ENCODE results near the gene MROH2A. TPM values are rescaled to one million over a fixed set of nuclear protein-coding genes. Genes with fewer than 3 reads are reported as not detected.

Gene MROH2A
- total RNA-seq, 6 donors from 2014 or later = not detected

GRCh38 chr2:233791883-233792329, 13.8 kb downstream of the MROH2A start:
- DNase-seq = no peak
- Histone ChIP-seq H3K9me3 (no peaks in the 10 kb centered on the region), H3K4me3 (no peak overlapping the region), H3K27ac (no peak overlapping the region), H3K27me3 (no peaks in the 10 kb centered on the region), H3K36me3 (no peaks in the 10 kb centered on the region), H3K4me1 (no peaks in the 10 kb centered on the region)
- ATAC-seq (ENCODE audit: low FRiP score in 2 of 2) = no peak
- no peak for TF ChIP-seq CTCF (IDR thresholded peaks at IDR 0.05)
- TF ChIP-seq POLR2AphosphoS5 (IDR thresholded peaks at IDR 0.05) = no peak
- no peak for TF ChIP-seq EP300 (IDR thresholded peaks at IDR 0.05)
- no peak for TF ChIP-seq POLR2A (IDR thresholded peaks at IDR 0.05)
- WGBS, 2 donors = 77 to 91% methylated on average over 9 of the region's 9 CpGs

GRCh38 chr2:233792720-233793119, 14.6 kb downstream of the MROH2A start:
- no peak overlapping the region for H3K4me3 ChIP-seq
- TF ChIP-seq EP300 (IDR thresholded peaks at IDR 0.05) (no peak), POLR2A (IDR thresholded peaks at IDR 0.05) (no peak), POLR2AphosphoS5 (IDR thresholded peaks at IDR 0.05) (no peak), CTCF (IDR thresholded peaks at IDR 0.05) (no peak)
- no peaks in the 10 kb centered on the region for H3K4me1 ChIP-seq
- DNase-seq (no peak), ATAC-seq (ENCODE audit: low FRiP score in 2 of 2) (no peak)
- H3K36me3 ChIP-seq = no peaks in the 10 kb centered on the region
- H3K27me3 ChIP-seq = no peaks in the 10 kb centered on the region
- WGBS, 2 donors = 81 to 89% methylated on average over 7 of the region's 7 CpGs
- no peak overlapping the region for H3K27ac ChIP-seq
- no peaks in the 10 kb centered on the region for H3K9me3 ChIP-seq

- DNase-seq = no peak
- WGBS, 2 donors = 53 to 66% methylated on average over 7 to 18 of the region's 18 CpGs
These were observed 15.5 kb downstream of the MROH2A start for GRCh38 chr2:233793465-233794127.

GRCh38 chr2:233794128-233794658, 16.1 kb downstream of the MROH2A start:
- DNase-seq (peak in 1 of 2 donors; percentile 51), ATAC-seq (ENCODE audit: low FRiP score in 2 of 2) (no peak)
- Histone ChIP-seq H3K9me3 (no peaks in the 10 kb centered on the region), H3K4me1 (no peaks in the 10 kb centered on the region), H3K27ac (no peak overlapping the region), H3K27me3 (no peaks in the 10 kb centered on the region), H3K4me3 (no peak overlapping the region), H3K36me3 (no peaks in the 10 kb centered on the region)
- WGBS, 2 donors = 76 to 77% methylated on average over 16 to 17 of the region's 17 CpGs
- TF ChIP-seq POLR2AphosphoS5 (IDR thresholded peaks at IDR 0.05) (no peak), EP300 (IDR thresholded peaks at IDR 0.05) (no peak), CTCF (IDR thresholded peaks at IDR 0.05) (no peak), POLR2A (IDR thresholded peaks at IDR 0.05) (no peak)

More at GRCh38 chr2:233793465-233794127, 15.5 kb downstream of the MROH2A start:
- TF ChIP-seq POLR2AphosphoS5 (IDR thresholded peaks at IDR 0.05) (no peak), POLR2A (IDR thresholded peaks at IDR 0.05) (no peak), CTCF (IDR thresholded peaks at IDR 0.05) (no peak), EP300 (IDR thresholded peaks at IDR 0.05) (no peak)
- H3K27ac ChIP-seq = no peak overlapping the region
- H3K4me3 ChIP-seq = no peak overlapping the region
- no peaks in the 10 kb centered on the region for H3K27me3 ChIP-seq
- no peaks in the 10 kb centered on the region for H3K9me3 ChIP-seq
- H3K4me1 ChIP-seq = no peaks in the 10 kb centered on the region
- ATAC-seq (ENCODE audit: low FRiP score in 2 of 2) = peak in 1 of 2 donors; percentile 10
- H3K36me3 ChIP-seq = no peaks in the 10 kb centered on the region
